ENCODE data around the gene TMEM150C.
"Not testable (repeated sequence)": the region's sequence is repeated elsewhere in the genome, so short reads cannot be mapped to it uniquely, and the experiment has no call there.

Gene TMEM150C

GRCh38 chr4:82480771-82481505, 80.8 kb downstream of the TMEM150C start:
- peaks cover 20% of the 10 kb centered on the region for H3K36me3 Mint-ChIP-seq
- no peak overlapping the region for H3K4me3 Mint-ChIP-seq

GRCh38 chr4:82479562-82479961, 82.2 kb downstream of the TMEM150C start:
- ATAC-seq, result no peak
- H3K27ac Mint-ChIP-seq, result no peak overlapping the region
- no peaks in the 10 kb centered on the region for H3K9me3 Mint-ChIP-seq

More at GRCh38 chr4:82480771-82481505, 80.8 kb downstream of the TMEM150C start:
- no peaks in the 10 kb centered on the region for H3K4me1 Mint-ChIP-seq
- no peaks in the 10 kb centered on the region for H3K9me3 Mint-ChIP-seq
- no peak for DNase-seq (ENCODE audit: low spot score in 2 of 2)
- no peak overlapping the region for H3K27ac Mint-ChIP-seq
- ATAC-seq, result no peak

DNA sequence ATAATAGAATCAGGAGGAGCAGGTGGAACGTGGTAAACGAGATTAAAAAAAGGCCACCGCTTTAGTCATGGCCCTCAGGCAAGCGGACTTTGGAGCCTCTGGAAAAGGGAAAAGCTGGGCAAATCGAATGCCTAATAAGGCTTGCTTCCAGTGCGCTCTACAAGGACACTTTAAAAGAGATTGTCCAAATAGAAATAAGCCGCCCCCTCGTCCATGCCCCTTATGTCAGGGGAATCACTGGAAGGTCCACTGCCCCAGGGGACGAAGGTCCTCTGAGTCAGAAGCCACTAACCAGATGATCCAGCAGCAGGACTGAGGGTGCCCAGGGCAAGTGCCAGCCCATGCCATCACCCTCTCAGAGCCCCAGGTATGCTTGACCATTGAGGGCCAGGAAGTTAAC, 84.3 kb downstream of the TMEM150C start:
- ATAC-seq; H3K27ac Mint-ChIP-seq; H3K4me3 Mint-ChIP-seq; H3K4me1 Mint-ChIP-seq; DNase-seq (ENCODE audit: low spot score in 2 of 2); H3K9me3 Mint-ChIP-seq: not testable (repeated sequence)
- peaks cover 12% of the 10 kb centered on the region for H3K36me3 Mint-ChIP-seq

More at GRCh38 chr4:82479562-82479961, 82.2 kb downstream of the TMEM150C start:
- Mint-ChIP-seq H3K4me3 (no peak overlapping the region), H3K4me1 (no peaks in the 10 kb centered on the region), H3K36me3 (peaks cover 13% of the 10 kb centered on the region)
- no peak for DNase-seq (ENCODE audit: low spot score in 2 of 2)

- H3K27ac Mint-ChIP-seq; H3K4me3 Mint-ChIP-seq; DNase-seq (ENCODE audit: low spot score in 2 of 2); H3K36me3 Mint-ChIP-seq; H3K9me3 Mint-ChIP-seq; H3K4me1 Mint-ChIP-seq; ATAC-seq: not testable (repeated sequence)
Measured at GRCh38 chr4:82475931-82476330, 85.9 kb downstream of the TMEM150C start.

GRCh38 chr4:82473621-82474164, 88.1 kb downstream of the TMEM150C start:
- H3K4me1 Mint-ChIP-seq, result no peaks in the 10 kb centered on the region
- no peak overlapping the region for H3K4me3 Mint-ChIP-seq
- ATAC-seq (no peak), DNase-seq (ENCODE audit: low spot score in 2 of 2) (no peak)
- H3K9me3 Mint-ChIP-seq, result no peaks in the 10 kb centered on the region
- no peak overlapping the region for H3K27ac Mint-ChIP-seq
- H3K36me3 Mint-ChIP-seq, result no peaks in the 10 kb centered on the region

DNA sequence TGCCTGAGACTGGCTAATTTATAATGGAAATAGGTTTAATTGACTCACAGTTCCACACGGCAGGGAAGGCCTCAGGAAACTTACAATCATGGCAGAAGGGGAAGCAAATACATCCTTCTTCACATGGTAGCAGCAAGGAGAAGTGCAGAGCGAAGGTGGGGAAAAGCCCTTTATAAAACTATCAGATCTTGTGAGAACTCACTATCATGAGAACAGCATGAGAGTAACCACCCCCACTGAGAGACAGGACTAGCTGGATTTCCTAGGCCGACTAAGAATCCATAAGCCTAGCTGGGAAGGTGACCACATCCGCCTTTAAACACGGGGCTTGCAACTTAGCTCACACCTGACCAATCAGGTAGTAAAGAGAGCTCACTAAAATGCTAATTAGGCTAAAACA, 88.7 kb downstream of the TMEM150C start:
- peak overlapping the region; percentile 36 for H3K27ac Mint-ChIP-seq
- not testable (repeated sequence) for DNase-seq (ENCODE audit: low spot score in 2 of 2); H3K9me3 Mint-ChIP-seq; H3K36me3 Mint-ChIP-seq; H3K4me3 Mint-ChIP-seq; ATAC-seq; H3K4me1 Mint-ChIP-seq

DNA sequence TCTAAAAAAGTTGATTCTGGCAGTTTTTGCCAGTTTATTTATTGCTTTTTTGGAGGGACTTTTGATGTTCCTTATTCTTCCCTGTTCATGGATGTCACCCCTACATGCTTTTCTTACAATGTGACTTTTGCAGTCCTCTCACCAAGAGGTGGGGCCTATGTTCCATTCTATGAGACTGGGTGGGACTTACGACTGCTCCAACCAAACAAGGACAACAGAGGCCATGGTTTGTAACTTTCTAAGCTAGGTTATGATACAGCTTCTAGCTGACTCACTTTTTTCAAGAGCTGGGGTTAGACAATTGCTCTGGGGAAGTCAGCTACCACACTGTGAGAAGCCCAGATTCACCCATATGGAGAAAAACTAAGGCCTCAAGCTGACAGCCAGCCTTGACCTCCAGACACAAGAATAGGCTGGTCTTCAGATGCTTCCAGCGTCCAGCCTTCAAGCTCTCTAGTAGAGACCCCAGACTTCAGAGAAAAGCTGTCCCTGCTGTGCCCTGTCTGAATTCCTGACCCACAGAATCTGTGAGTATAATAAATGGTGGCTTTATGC, 91.9 kb downstream of the TMEM150C start:
- H3K27ac Mint-ChIP-seq, result no peak overlapping the region
- no peak overlapping the region for H3K4me3 Mint-ChIP-seq
- no peaks in the 10 kb centered on the region for H3K4me1 Mint-ChIP-seq
- ATAC-seq (peak; percentile 39), DNase-seq (ENCODE audit: low spot score in 2 of 2) (no peak)
- H3K36me3 Mint-ChIP-seq, result no peaks in the 10 kb centered on the region
- H3K9me3 Mint-ChIP-seq, result no peaks in the 10 kb centered on the region

- ATAC-seq (no peak), DNase-seq (ENCODE audit: low spot score in 2 of 2) (no peak)
- Mint-ChIP-seq H3K36me3 (peaks cover 20% of the 10 kb centered on the region), H3K4me3 (no peak overlapping the region), H3K9me3 (no peaks in the 10 kb centered on the region), H3K4me1 (no peaks in the 10 kb centered on the region), H3K27ac (no peak overlapping the region)
Measured at GRCh38 chr4:82467471-82467870, 94.3 kb downstream of the TMEM150C start.

DNA sequence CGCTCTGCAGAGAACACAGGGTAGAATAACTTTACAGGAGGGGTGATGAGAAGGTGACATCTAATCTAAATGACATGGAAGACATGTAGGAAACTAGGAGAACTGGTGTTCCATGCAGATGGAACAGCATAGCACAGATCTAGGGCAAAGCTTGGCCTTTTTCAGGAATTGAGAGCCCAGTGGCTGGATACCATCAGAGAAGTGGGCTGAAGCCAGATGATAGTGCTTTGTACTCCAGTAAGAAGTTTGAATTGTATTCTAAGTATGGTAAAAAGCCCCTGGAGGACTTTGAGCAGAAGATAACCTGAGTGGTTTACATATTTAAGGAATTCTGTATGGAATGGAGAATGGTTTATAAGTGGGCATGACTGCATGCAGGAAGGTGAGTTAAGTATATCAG, 98.6 kb downstream of the TMEM150C start:
- no peak for ATAC-seq
- Mint-ChIP-seq H3K4me3 (no peak overlapping the region), H3K27ac (peak overlapping the region; percentile 77), H3K9me3 (no peaks in the 10 kb centered on the region), H3K36me3 (peaks cover 61% of the 10 kb centered on the region), H3K4me1 (no peaks in the 10 kb centered on the region)
- DNase-seq (ENCODE audit: low spot score in 2 of 2), result no peak

DNA sequence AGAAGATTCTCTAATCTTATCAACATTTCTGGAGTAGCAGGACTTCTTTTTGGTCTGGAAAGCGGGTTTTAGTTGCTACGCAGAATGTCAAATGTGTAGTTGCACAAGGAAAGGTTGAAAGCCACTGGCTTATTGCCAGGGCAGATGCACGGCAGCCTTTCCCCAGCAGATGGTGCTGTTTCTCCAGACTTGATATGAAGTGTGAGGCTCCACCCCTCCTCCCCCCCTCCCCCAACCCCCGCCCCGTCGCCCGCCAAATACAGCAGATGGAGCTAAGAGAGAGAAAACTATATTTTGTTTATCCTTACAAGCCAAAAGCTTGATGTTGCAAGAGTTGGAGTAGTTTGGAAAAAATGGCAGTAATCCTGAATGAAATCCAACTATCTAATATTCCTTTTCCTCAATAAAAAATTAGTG, 99.4 kb downstream of the TMEM150C start:
- Mint-ChIP-seq H3K27ac (no peak overlapping the region), H3K9me3 (no peaks in the 10 kb centered on the region), H3K4me1 (no peaks in the 10 kb centered on the region), H3K4me3 (no peak overlapping the region), H3K36me3 (peaks cover 69% of the 10 kb centered on the region)
- DNase-seq (ENCODE audit: low spot score in 2 of 2) (peak; percentile 75 to 92), ATAC-seq (peak; percentile 75)

DNA sequence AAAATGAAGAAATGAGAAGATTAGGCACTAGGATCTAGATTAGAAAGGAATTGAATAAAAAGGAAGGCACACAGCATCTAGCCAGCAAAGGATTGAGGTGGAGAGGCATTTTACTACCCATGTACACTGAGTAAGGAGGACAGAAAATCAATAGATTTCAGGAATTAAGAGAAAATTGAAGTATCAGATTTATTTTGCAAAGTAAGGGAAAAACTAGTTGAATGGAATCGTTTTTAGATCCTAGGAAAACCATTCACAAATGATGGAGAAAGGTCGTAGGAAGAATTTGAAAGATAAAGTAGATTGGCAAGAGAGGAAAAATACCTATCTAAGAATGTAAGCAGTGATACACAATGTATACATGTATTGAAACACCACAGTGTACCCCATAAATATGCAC, 100.1 kb downstream of the TMEM150C start:
- peaks cover 76% of the 10 kb centered on the region for H3K36me3 Mint-ChIP-seq
- H3K27ac Mint-ChIP-seq, result no peak overlapping the region
- no peak for DNase-seq (ENCODE audit: low spot score in 2 of 2)
- H3K4me1 Mint-ChIP-seq, result no peaks in the 10 kb centered on the region
- ATAC-seq, result no peak
- H3K9me3 Mint-ChIP-seq, result no peaks in the 10 kb centered on the region
- H3K4me3 Mint-ChIP-seq, result no peak overlapping the region

DNA sequence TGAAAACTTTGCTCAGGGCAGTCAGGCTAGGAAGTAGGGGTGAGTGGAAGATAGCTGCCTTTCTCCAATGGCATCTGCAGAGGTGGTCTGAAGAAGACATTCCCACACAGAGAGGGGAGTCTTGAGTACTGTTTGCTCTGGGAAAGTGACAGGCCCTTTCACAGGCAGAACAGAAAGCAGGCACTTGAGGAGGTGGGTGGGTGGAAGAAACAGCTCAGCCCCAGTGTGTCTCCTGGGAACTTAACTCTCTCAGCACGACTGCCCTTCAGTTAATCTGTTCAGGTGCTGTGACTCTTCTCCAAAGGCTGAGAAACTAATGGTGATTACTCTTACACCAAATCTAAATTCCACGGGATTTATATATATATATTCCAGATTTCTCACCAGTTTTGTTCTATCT, 103.1 kb downstream of the TMEM150C start:
- peaks cover 98% of the 10 kb centered on the region for H3K36me3 Mint-ChIP-seq
- DNase-seq (ENCODE audit: low spot score in 2 of 2) (no peak), ATAC-seq (no peak)
- H3K4me3 Mint-ChIP-seq, result no peak overlapping the region
- H3K4me1 Mint-ChIP-seq, result no peaks in the 10 kb centered on the region
- no peaks in the 10 kb centered on the region for H3K9me3 Mint-ChIP-seq
- no peak overlapping the region for H3K27ac Mint-ChIP-seq

GRCh38 chr4:82457266-82457665, 104.5 kb downstream of the TMEM150C start:
- no peak for DNase-seq (ENCODE audit: low spot score in 2 of 2)
- ATAC-seq, result no peak
- Mint-ChIP-seq H3K36me3 (peaks cover 98% of the 10 kb centered on the region), H3K9me3 (no peaks in the 10 kb centered on the region), H3K4me1 (no peaks in the 10 kb centered on the region), H3K4me3 (no peak overlapping the region), H3K27ac (peak overlapping the region; percentile 56)

DNA sequence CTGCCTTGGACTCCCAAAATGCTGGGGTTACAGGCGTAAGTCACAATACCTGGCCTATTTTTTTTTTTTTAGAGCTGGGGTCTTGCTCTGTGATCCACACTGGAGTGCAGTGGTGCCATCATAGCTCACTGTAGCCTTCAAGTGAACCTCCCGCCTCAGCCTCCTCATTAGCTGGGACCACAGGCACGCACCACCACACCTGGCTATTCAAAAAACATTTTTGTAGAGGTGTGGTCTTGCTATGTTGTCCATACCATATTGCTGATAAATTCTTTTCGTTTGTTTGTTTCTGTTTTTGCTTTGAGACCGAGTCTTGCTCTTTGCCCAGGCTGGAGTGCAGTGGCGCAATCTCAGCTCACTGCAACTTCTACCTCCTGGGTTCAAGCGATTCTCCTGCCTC, 109.8 kb downstream of the TMEM150C start:
- Mint-ChIP-seq H3K9me3 (no peaks in the 10 kb centered on the region), H3K36me3 (peaks cover 100% of the 10 kb centered on the region), H3K4me3 (no peak overlapping the region), H3K4me1 (peaks cover 7% of the 10 kb centered on the region), H3K27ac (no peak overlapping the region)
- DNase-seq (ENCODE audit: low spot score in 2 of 2) (no peak), ATAC-seq (no peak)

- peaks cover 94% of the 10 kb centered on the region for H3K36me3 Mint-ChIP-seq
- H3K4me1 Mint-ChIP-seq, result peaks cover 7% of the 10 kb centered on the region
- H3K27ac Mint-ChIP-seq, result no peak overlapping the region
- H3K9me3 Mint-ChIP-seq, result no peaks in the 10 kb centered on the region
- DNase-seq (ENCODE audit: low spot score in 2 of 2), result no peak
- no peak overlapping the region for H3K4me3 Mint-ChIP-seq
- no peak for ATAC-seq
Measured at GRCh38 chr4:82450966-82451755, 110.6 kb downstream of the TMEM150C start.
